Purkinje cell (primary cell): ENCODE measurements around the gene STX11. TPM values are rescaled to one million over a fixed set of nuclear protein-coding genes. Genes with fewer than 3 reads are reported as not detected.

Experiments
- polyA plus RNA-seq: library from polyadenylated mRNA; unstranded; fragments of >200 nt; fragmentation: Nextera tagmentation; gene quantifications from 2 replicates; pipeline ENCODE4 v1.2.1, GENCODE V29; 2014

Gene STX11
- polyA plus RNA-seq: not detected in 2 replicates

GRCh38 chr6:144149894-144150709 is at the start of gene STX11:
Gene STX11 (plus strand): TSS chr6:144150517. CDS start chr6:144186628, 36,111 bp downstream.

Other genes starting within 250 kb of the STX11 start
- 10.4 and 13.2 TPM in 2 replicates for gene PLAGL1, start 142.3 kb upstream of the STX11 start, polyA plus RNA-seq
- 325 and 341 TPM in 2 replicates for gene SF3B5, start 54.9 kb upstream of the STX11 start, polyA plus RNA-seq
- 0.14 and 1.1 TPM in 2 replicates for gene UTRN, start 134.8 kb downstream of the STX11 start, polyA plus RNA-seq